Measurements from ENCODE around the gene INTS15. TPM values are rescaled to one million over a fixed set of nuclear protein-coding genes. Genes with fewer than 3 reads are reported as not detected.

The INTS15 gene
- total RNA-seq, 1 donor from 2014 or later: 26.7 TPM

GRCh38 chr7:6651851-6652445 is 62.1 kb downstream of the INTS15 start:
- ATAC-seq (no peak), DNase-seq (ENCODE audit: low spot score) (peak; percentile 54)
- intact Hi-C loops (cut with DNase I): no loop called here

GRCh38 chr7:6652446-6653011 is 62.7 kb downstream of the INTS15 start:
- DNase-seq (ENCODE audit: low spot score) (peak; percentile 53), ATAC-seq (no peak)
- intact Hi-C loops (cut with DNase I): no loop called here

GRCh38 chr7:6653071-6654003 is 63.5 kb downstream of the INTS15 start:
- DNase-seq (ENCODE audit: low spot score): no peak
- intact Hi-C loops (cut with DNase I): no loop called here
- no peak for ATAC-seq

- intact Hi-C loops (cut with DNase I): no loop called here
- ATAC-seq (no peak), DNase-seq (ENCODE audit: low spot score) (no peak)
Measured at GRCh38 chr7:6654113-6654841, 64.5 kb downstream of the INTS15 start.

- ATAC-seq: peak; percentile 43
- DNase-seq (ENCODE audit: low spot score): no peak
Measured at GRCh38 chr7:6654842-6655610, 65.2 kb downstream of the INTS15 start.

GRCh38 chr7:6655636-6656385 is 66.0 kb downstream of the INTS15 start:
- ATAC-seq: no peak
- no peak for DNase-seq (ENCODE audit: low spot score)
- intact Hi-C loops (cut with DNase I): no loop called here

More at GRCh38 chr7:6654842-6655610, 65.2 kb downstream of the INTS15 start:
- intact Hi-C loops (cut with DNase I): no loop called here

- DNase-seq (ENCODE audit: low spot score): no peak
- intact Hi-C loops (cut with DNase I): no loop called here
- no peak for ATAC-seq
Measured at GRCh38 chr7:6656413-6656812, 66.6 kb downstream of the INTS15 start.

Other genes with a start within 250 kb of the INTS15 start
- gene FAM220A, start 241.1 kb upstream of the INTS15 start, total RNA-seq: 19.5 TPM
- 225 TPM for gene RAC1, start 215.5 kb upstream of the INTS15 start, total RNA-seq
- gene DAGLB, start 142.1 kb upstream of the INTS15 start, total RNA-seq: 21.2 TPM
- 90.4 TPM for gene KDELR2, start 105.9 kb upstream of the INTS15 start, total RNA-seq
- 0.18 TPM for gene GRID2IP, start 38.6 kb upstream of the INTS15 start, total RNA-seq
- gene ZDHHC4, start 12.6 kb upstream of the INTS15 start, total RNA-seq: 41.4 TPM
- 8.7 TPM for gene ZNF853, start 25.6 kb downstream of the INTS15 start, total RNA-seq
- gene ZNF316, start 47.3 kb downstream of the INTS15 start, total RNA-seq: 37.5 TPM
- 25.5 TPM for gene ZNF12, start 116.9 kb downstream of the INTS15 start, total RNA-seq
- gene RSPH10B2, start 164.1 kb downstream of the INTS15 start, total RNA-seq: 0.89 TPM
- gene CCZ1B, start 236.3 kb downstream of the INTS15 start, total RNA-seq: 92.1 TPM

All from sciatic nerve (tissue), 2 donors.